CD14-positive monocyte (primary cell): ENCODE data around the gene SLX9. TPM values are rescaled to one million over a fixed set of nuclear protein-coding genes. Genes with fewer than 3 reads are reported as not detected.
A peak's percentile ranks its signal among the peaks of the same experiment; 100 is the strongest.

Experiments
- DNase-seq, 3 donors: peaks; one replicate each; pipeline ENCODE4 v3.0.0-alpha.2; 2011 to 2022
- H2AFZ ChIP-seq: 2 replicates; pipeline ENCODE4 v1.6.0; 2012; ENCODE audit warnings: mild to moderate bottlenecking, low read depth, low read length, inconsistent platforms; ENCODE audit not compliant: insufficient read depth, poor library complexity, severe bottlenecking
- H3K27ac ChIP-seq, 2 donors: 1 replicate in 1 of 2; 2 replicates in 1 of 2; pipeline ENCODE4 v1.5.1; 2012 to 2013; ENCODE audit warnings: low read length in 2 of 2, control low read depth in 1 of 2, inconsistent platforms in 1 of 2, low read depth in 1 of 2, mild to moderate bottlenecking in 1 of 2
- H3K27me3 ChIP-seq, 2 donors: one replicate each; pipeline versions ENCODE4 v1.6.0 to v1.6.1; 2011 to 2013; ENCODE audit warnings: low read length in 2 of 2; ENCODE audit not compliant: control insufficient read depth in 2 of 2, insufficient read depth in 2 of 2
- H3K36me3 ChIP-seq, 2 donors: replicated peaks in 1 of 2; 1 replicate in 1 of 2; 2 replicates in 1 of 2; pipeline versions ENCODE4 v1.5.1 to v1.6.1; 2012 to 2013; ENCODE audit warnings: low read length in 2 of 2, control low read depth in 1 of 2, inconsistent platforms in 1 of 2, mild to moderate bottlenecking in 1 of 2; ENCODE audit not compliant: insufficient read depth in 2 of 2, control insufficient read depth in 1 of 2
- H3K4me1 ChIP-seq, 2 donors: 1 replicate in 1 of 2; 2 replicates in 1 of 2; pipeline versions ENCODE4 v1.5.1 to v1.6.1; 2012 to 2013; ENCODE audit warnings: low read length in 2 of 2, control low read depth in 1 of 2, inconsistent platforms in 1 of 2, mild to moderate bottlenecking in 1 of 2, moderate library complexity in 1 of 2; ENCODE audit not compliant: insufficient read depth in 2 of 2, control insufficient read depth in 1 of 2
- H3K4me2 ChIP-seq: replicated peaks from 2 replicates; pipeline ENCODE3; 2012; ENCODE audit warnings: low read length, moderate library complexity, mild to moderate bottlenecking; ENCODE audit not compliant: poor library complexity, severe bottlenecking; ENCODE audit errors: extremely low read depth
- H3K4me3 ChIP-seq, 3 experiments: fragments of 200-600 bp in 1 of 3; sonication (generic) in 1 of 3; replicated peaks in 1 of 3; 1 replicate in 2 of 3; 2 replicates in 1 of 3; pipeline ENCODE4 v1.5.1; 2011 to 2013; ENCODE audit warnings: low read length in 3 of 3, mild to moderate bottlenecking in 3 of 3, control low read depth in 2 of 3, low read depth in 2 of 3, inconsistent platforms in 1 of 3, moderate library complexity in 1 of 3
- H3K79me2 ChIP-seq: 2 replicates; pipeline ENCODE4 v1.6.0; 2012; ENCODE audit warnings: mild to moderate bottlenecking, control low read depth, inconsistent platforms, low read length, moderate library complexity; ENCODE audit not compliant: insufficient read depth
- H3K9ac ChIP-seq: 2 replicates; pipeline ENCODE4 v1.6.0; 2017; ENCODE audit warnings: low read length, mild to moderate bottlenecking; ENCODE audit not compliant: insufficient read depth, poor library complexity, severe bottlenecking
- H3K9me3 ChIP-seq, 2 donors: replicated peaks in 1 of 2; 1 replicate in 1 of 2; 2 replicates in 1 of 2; pipeline versions ENCODE4 v1.5.1 to v1.6.1; 2012 to 2013; ENCODE audit warnings: low read length in 2 of 2, control low read depth in 1 of 2; ENCODE audit not compliant: control insufficient read depth in 1 of 2, insufficient read depth in 1 of 2
- H4K20me1 ChIP-seq: 2 replicates; pipeline ENCODE4 v1.6.0; 2012; ENCODE audit warnings: mild to moderate bottlenecking, low read length, control low read depth, moderate library complexity; ENCODE audit not compliant: insufficient read depth
- H3K27ac Mint-ChIP-seq, 7 donors: one replicate each; pipeline ENCODE4 v1.8.0; 2020; ENCODE audit warnings: mild to moderate bottlenecking in 7 of 7, mixed read lengths in 7 of 7, moderate library complexity in 6 of 7, inconsistent platforms in 2 of 7
- H3K27me3 Mint-ChIP-seq, 3 donors: one replicate each; pipeline ENCODE4 v1.8.0; 2021 to 2022; ENCODE audit warnings: low read depth in 3 of 3, mild to moderate bottlenecking in 3 of 3, mixed read lengths in 3 of 3, moderate library complexity in 3 of 3, inconsistent platforms in 1 of 3
- H3K36me3 Mint-ChIP-seq, 2 donors: one replicate each; pipeline ENCODE4 v1.8.0; 2020; ENCODE audit warnings: mixed read lengths in 2 of 2, inconsistent platforms in 1 of 2, mild to moderate bottlenecking in 1 of 2
- H3K4me1 Mint-ChIP-seq: one replicate; pipeline ENCODE4 v1.8.0; 2020; ENCODE audit warnings: mild to moderate bottlenecking, mixed read lengths
- H3K4me3 Mint-ChIP-seq, 2 donors: one replicate each; pipeline ENCODE4 v1.8.0; 2020; ENCODE audit warnings: mild to moderate bottlenecking in 2 of 2, mixed read lengths in 2 of 2, moderate library complexity in 1 of 2
- H3K9me3 Mint-ChIP-seq, 7 donors: one replicate each; pipeline ENCODE4 v1.8.0; 2020 to 2022; ENCODE audit warnings: mixed read lengths in 7 of 7, mild to moderate bottlenecking in 6 of 7, moderate library complexity in 6 of 7, inconsistent platforms in 2 of 7
- CTCF ChIP-seq: fragments of 200-600 bp; IDR thresholded peaks from one replicate; pipeline ENCODE4 v1.8.0; 2022; ENCODE audit warnings: antibody characterized with exemption, mild to moderate bottlenecking
- WGBS: methylation state at CpG from one replicate; pipeline ENCODE4 v1.1.5; 2013; ENCODE audit warnings: missing lambda C conversion rate; ENCODE audit not compliant: insufficient coverage; 5-methylcytosine and 5-hydroxymethylcytosine counted together
- intact Hi-C, 2 donors: fragments of 100-400 bp; cut with micrococcal nuclease; formaldehyde crosslinking; loops; one replicate each; pipeline versions ENCODE4 v1.15.0 to v1.15.1; 2023
- polyA plus RNA-seq, 3 donors: library from polyadenylated mRNA; depleted of rRNA in 1 of 3; unstranded in 2 of 3; stranded (reverse) in 1 of 3; fragments of 300-500 nt in 2 of 3; fragments of >200 nt in 1 of 3; fragmentation: Illumina TruSeq in 2 of 3; gene quantifications; 1 replicate in 2 of 3; 2 replicates in 1 of 3; pipeline ENCODE4 v1.2.3, GENCODE V29; 2012 to 2021

SLX9 gene
- polyA plus RNA-seq, 3 donors = 7.5 to 9.0 (median 9.0) TPM

- H3K9me3 Mint-ChIP-seq = peaks cover 0 to 1% (median 0%) of the 10 kb centered on the region in 7 donors
- Histone ChIP-seq H4K20me1 (peaks cover 100% of the 10 kb centered on the region), H3K4me2 (no peak overlapping the region), H3K27me3 (no peaks in the 10 kb centered on the region), H3K36me3 (peaks cover 95 to 97% of the 10 kb centered on the region in 2 donors), H3K4me3 (no peak overlapping the region), H3K9ac (no peak overlapping the region), H3K9me3 (no peaks in the 10 kb centered on the region), H3K27ac (peak overlapping the region in 1 of 2 donors; percentile 39), H3K79me2 (peaks cover 93% of the 10 kb centered on the region), H3K4me1 (peaks cover 62 to 85% of the 10 kb centered on the region in 2 donors), H2AFZ (no peak overlapping the region)
- peaks cover 57% of the 10 kb centered on the region for H3K4me1 Mint-ChIP-seq
- no peak overlapping the region for H3K4me3 Mint-ChIP-seq
- peaks cover 0 to 3% (median 0%) of the 10 kb centered on the region in 3 donors for H3K27me3 Mint-ChIP-seq
- intact Hi-C loops = no loop called here
- peaks cover 72 to 100% of the 10 kb centered on the region in 2 donors for H3K36me3 Mint-ChIP-seq
- no peak for DNase-seq
- WGBS = 96% methylated on average over 27 of the region's 27 CpGs
- H3K27ac Mint-ChIP-seq = peak overlapping the region in 2 of 7 donors; percentile 70 to 73
- no peak for TF ChIP-seq CTCF
These were observed 38.3 kb upstream of the SLX9 start for GRCh38 chr21:44901391-44902074.

- no peak for DNase-seq
- WGBS = 90% methylated on average over 22 of the region's 30 CpGs
These were observed 37.4 kb upstream of the SLX9 start for GRCh38 chr21:44902268-44903049.

More at GRCh38 chr21:44902268-44903049, 37.4 kb upstream of the SLX9 start:
- Histone ChIP-seq H3K36me3 (peaks cover 95 to 97% of the 10 kb centered on the region in 2 donors), H3K9me3 (no peaks in the 10 kb centered on the region), H3K4me3 (no peak overlapping the region), H4K20me1 (peaks cover 100% of the 10 kb centered on the region), H3K4me2 (peak overlapping the region; percentile 23), H2AFZ (no peak overlapping the region), H3K4me1 (peaks cover 66 to 86% of the 10 kb centered on the region in 2 donors), H3K9ac (no peak overlapping the region), H3K79me2 (peaks cover 93% of the 10 kb centered on the region), H3K27ac (peak overlapping the region; percentile 10 to 55), H3K27me3 (no peaks in the 10 kb centered on the region)
- intact Hi-C loops = no loop called here
- H3K27me3 Mint-ChIP-seq = peaks cover 0 to 3% (median 0%) of the 10 kb centered on the region in 3 donors
- TF ChIP-seq CTCF = no peak
- peaks cover 0 to 1% (median 0%) of the 10 kb centered on the region in 7 donors for H3K9me3 Mint-ChIP-seq
- peaks cover 60% of the 10 kb centered on the region for H3K4me1 Mint-ChIP-seq
- peak overlapping the region; percentile 25 to 75 (median 58) for H3K27ac Mint-ChIP-seq
- no peak overlapping the region for H3K4me3 Mint-ChIP-seq
- H3K36me3 Mint-ChIP-seq = peaks cover 71 to 100% of the 10 kb centered on the region in 2 donors
